Glomerular visceral epithelial cell (primary cell): Measurements from ENCODE around the gene NANS.
"Not testable (repeated sequence)": the region's sequence is repeated elsewhere in the genome, so short reads cannot be mapped to it uniquely, and the experiment has no call there.

Experiments used
- DNase-seq: peaks from one replicate; pipeline ENCODE4 v3.0.0-alpha.2; 2016; ENCODE audit errors: extremely low spot score

Gene NANS

GRCh38 chr9:98056269-98057137 lies at the start of gene NANS:
NANS (plus strand) TSS chr9:98056732; CDS start chr9:98056809, 77 bp downstream.
- DNase-seq = peak; percentile 97

GRCh38 chr9:98007251-98007928 lies 49.1 kb upstream of the NANS start:
- DNase-seq = no peak

- DNase-seq = no peak
Measured at GRCh38 chr9:98008764-98009163, 47.8 kb upstream of the NANS start.

GRCh38 chr9:98009437-98009836 lies 47.1 kb upstream of the NANS start:
- DNase-seq = no peak

- DNase-seq = no peak
Measured at GRCh38 chr9:98009936-98010335, 46.6 kb upstream of the NANS start.

- DNase-seq = peak; percentile 82
Measured at GRCh38 chr9:98010445-98010844, 46.1 kb upstream of the NANS start.

GRCh38 chr9:98011122-98011521 lies 45.4 kb upstream of the NANS start:
- DNase-seq = no peak

GRCh38 chr9:98016137-98016680 lies 40.3 kb upstream of the NANS start:
- no peak for DNase-seq

- DNase-seq = no peak
Measured at GRCh38 chr9:98017306-98017705, 39.2 kb upstream of the NANS start.

GRCh38 chr9:98018347-98018746 lies 38.2 kb upstream of the NANS start:
- DNase-seq = no peak

GRCh38 chr9:98019098-98019497 lies 37.4 kb upstream of the NANS start:
- no peak for DNase-seq

- not testable (repeated sequence) for DNase-seq
Measured at GRCh38 chr9:98019869-98020268, 36.7 kb upstream of the NANS start.

GRCh38 chr9:98020476-98021145 lies 35.9 kb upstream of the NANS start:
- no peak for DNase-seq

- no peak for DNase-seq
Measured at GRCh38 chr9:98021306-98022040, 35.1 kb upstream of the NANS start.

- DNase-seq = peak; percentile 57
Measured at GRCh38 chr9:98022447-98022846, 34.1 kb upstream of the NANS start.

- DNase-seq = no peak
Measured at GRCh38 chr9:98024702-98025101, 31.8 kb upstream of the NANS start.

GRCh38 chr9:98031169-98031568 lies 25.4 kb upstream of the NANS start:
- no peak for DNase-seq

GRCh38 chr9:98031935-98032334 lies 24.6 kb upstream of the NANS start:
- peak; percentile 48 for DNase-seq

- peak; percentile 54 for DNase-seq
Measured at GRCh38 chr9:98034593-98035546, 21.7 kb upstream of the NANS start.

- DNase-seq = no peak
Measured at GRCh38 chr9:98037357-98037756, 19.2 kb upstream of the NANS start.
